SK-N-DZ (cell line): ENCODE measurements around the gene NCKAP5.

ENCODE experiments used
- DNase-seq: peaks from one replicate; pipeline ENCODE4 v3.0.0-alpha.2; 2015; ENCODE audit warnings: low spot score

The NCKAP5 gene

DNA sequence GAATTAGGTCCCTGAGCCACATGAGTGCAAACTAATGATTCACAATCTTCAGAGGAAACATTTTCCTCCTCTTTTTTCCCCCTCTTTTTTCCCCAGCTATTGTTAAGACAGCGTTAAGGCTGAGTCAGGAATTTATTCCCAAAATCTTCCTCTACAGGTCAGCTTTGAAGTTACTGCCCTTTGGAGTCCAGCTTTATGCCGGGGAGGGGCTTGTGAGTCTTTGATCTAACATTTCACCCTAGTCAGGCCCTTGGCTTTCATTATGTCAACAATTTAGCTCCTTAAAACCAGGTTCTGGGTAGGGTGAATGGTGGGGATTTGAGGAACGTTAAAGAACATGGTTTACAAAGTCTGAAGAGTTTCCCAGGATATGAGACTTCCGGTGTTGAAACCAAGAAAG, 807.3 kb downstream of the NCKAP5 start:
- no peak for DNase-seq

DNA sequence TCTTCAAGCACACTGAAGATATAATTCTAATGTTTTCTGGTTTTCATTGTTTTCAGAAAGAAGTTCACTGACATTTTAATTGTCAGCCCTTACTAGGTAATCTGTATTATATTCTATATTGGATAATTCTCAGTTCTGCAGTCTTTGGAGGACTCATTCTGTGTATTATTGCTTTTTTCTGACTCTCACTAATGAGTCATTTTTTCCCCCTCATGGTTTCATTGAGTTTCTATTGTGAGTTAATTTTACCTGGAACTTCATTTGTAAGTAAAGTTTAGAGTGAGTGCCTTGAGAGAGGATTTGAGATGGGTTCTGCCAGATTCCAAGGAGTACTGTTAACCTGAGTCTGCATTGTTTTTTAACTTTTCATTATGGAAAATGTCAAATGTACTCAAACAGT, 807.9 kb downstream of the NCKAP5 start:
- DNase-seq = no peak

- DNase-seq = no peak
Measured at GRCh38 chr2:132758995-132759394, 809.3 kb downstream of the NCKAP5 start.

- DNase-seq = no peak
Measured at GRCh38 chr2:132757676-132758075, 810.6 kb downstream of the NCKAP5 start.

DNA sequence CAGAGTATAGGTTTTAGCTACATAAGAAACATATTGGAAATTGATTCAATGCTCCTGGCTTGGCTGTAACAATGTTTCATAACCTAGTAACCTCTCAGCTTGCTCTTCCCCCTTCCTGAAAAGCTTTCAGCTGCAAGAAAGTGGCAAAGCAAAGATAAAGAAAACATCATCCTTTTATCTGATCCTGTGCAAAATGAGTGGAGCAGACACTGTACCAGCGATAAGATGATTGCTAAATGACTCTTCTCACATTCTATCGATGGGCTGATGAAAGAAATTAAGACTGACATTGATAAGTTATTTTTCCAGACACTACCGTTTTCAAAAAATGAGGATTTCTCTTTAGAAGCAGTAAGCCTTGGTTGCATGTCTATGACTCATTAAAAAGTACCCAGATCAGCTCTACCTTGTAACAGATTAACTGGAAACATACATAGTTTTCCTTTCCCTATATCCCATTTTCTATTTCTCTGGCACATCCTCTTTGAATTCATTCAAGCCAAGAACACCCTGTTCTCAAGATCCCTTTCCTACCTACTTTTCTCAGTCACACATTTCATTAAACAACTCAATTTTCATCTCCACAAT, 811.2 kb downstream of the NCKAP5 start:
- peak; percentile 5 for DNase-seq

DNA sequence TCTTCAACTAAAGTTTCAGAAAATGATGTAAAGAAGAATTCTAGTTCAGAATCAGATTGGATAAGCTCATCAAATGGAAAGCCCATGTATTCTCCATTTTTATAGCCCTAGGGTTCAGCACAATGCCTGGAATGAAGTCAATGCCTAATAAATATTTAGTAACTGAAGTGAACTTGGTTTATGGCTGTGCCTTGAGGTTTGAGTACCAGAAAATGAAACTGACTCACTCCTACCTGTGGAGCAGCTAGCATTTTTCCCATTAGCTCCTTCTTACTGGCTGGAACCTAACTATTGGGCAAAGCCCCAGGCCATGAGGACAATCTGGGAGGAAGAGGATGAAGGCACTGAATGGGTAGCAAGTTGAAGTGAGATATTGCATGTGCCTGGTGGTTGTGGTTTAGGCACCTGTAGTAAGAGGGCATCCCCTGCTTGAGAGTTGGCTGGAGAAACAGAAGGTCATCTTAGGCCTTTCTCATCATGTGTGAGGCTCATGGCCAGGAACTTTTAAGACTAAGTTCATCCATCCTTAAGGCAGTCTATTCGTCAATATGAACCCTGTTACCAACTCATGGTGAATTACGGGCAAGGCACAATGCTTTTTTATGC, 813.3 kb downstream of the NCKAP5 start:
- DNase-seq = no peak

- DNase-seq = no peak
Measured at GRCh38 chr2:132754392-132754791, 813.9 kb downstream of the NCKAP5 start.

DNA sequence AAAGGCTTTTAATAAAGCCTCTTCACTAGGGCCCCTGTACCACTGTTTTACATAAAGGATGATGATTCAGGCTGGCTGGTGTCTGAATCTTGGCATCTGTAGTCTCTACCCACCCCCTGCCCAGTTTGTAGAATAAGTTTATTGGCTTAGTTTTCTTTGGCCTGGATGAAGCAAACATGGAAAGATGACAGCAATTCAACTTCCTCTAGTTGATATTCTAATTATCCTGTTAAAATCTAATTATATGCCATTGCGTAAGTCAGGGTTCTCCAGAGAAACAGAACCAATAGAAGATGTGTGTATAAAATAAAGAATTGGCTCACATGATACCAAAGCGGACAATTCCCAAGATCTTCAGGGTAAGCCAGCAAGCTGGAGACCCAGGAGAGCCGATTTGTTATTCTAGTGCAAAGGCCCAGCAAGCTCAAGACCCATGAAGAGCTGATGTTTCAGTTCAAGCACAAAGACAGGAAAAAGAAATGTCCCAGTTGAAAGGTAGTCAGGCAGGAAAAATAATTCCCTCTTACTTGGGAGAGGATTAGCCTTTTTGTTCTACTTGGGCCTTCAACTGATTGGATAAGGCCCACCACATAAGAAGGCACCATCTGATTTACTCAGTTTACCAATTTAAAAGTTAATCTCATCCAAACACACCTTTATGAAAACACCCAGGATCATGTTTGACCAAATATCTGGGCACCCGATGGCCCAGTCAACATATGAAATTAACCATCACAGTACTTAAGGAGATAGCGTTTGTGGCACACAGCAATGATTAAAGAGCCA, 815.6 kb downstream of the NCKAP5 start:
- DNase-seq = no peak

DNA sequence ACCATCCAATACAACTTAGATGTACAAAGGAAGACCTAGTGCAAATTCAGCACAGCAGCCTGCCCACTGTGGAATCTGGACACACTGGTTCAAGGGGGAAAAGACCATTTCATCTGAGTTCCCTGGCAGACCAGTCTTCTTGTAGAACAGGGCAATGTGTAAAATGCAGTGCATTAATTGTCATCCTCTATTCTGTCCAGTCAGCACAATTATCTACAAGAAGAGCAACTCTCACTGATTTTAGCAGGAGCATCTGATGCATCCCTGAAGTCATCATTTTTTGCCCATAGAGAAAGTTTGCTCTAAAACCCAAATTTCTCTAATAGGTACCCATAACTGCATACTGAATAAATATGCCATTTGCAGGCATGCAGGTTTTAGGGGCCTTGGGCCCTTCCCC, 816.4 kb downstream of the NCKAP5 start:
- no peak for DNase-seq

GRCh38 chr2:132750606-132751005, 817.7 kb downstream of the NCKAP5 start:
- DNase-seq = no peak

DNA sequence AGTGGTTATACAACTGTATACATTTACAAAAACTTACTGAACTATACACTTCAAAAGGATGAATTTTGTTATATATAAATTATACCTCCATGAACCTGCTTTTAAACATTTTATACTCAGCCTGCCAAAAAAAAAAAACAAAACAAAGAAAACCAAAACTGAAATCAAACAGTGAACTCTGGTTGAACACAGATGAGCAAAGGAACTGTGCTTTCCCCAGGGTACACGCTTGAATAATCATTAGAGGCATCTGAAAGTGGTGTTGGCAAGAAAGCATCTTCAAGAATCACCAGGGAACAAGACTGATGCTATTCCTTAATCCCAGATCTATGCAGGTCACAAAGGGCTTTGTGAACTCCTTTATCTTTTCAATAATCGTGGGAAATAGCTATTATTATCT, 821.2 kb downstream of the NCKAP5 start:
- DNase-seq = no peak

GRCh38 chr2:132741754-132742153, 826.5 kb downstream of the NCKAP5 start:
- DNase-seq = no peak

DNA sequence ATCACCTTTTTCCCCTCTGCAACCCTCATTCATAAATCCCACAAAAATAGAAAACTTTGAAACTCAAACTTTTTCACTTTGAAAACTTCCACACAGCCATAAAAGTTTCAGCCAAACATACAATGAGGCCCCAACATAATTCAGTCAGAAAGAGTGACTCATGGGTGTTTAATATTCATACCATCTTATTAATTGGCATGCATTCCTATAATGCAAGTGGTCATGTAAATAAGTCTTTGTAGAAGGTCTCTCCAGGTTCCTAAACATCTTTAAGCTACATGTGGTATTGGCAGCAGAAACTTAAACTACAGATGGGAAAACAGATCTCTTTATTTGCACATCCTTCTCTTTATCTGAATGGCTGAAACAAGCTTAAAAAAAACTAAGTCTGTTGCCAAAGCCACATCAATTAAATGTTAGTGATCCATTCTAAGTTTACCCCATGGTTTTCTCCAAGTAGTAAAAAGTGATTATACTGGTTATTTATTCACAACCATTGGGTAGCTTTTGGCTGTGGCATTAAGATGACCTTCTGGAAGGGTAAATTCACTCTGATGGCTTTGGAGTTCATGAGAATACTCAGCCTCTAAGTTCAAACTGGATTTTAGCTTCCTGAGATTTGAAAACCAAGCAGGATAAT, 828.1 kb downstream of the NCKAP5 start:
- DNase-seq = no peak

DNA sequence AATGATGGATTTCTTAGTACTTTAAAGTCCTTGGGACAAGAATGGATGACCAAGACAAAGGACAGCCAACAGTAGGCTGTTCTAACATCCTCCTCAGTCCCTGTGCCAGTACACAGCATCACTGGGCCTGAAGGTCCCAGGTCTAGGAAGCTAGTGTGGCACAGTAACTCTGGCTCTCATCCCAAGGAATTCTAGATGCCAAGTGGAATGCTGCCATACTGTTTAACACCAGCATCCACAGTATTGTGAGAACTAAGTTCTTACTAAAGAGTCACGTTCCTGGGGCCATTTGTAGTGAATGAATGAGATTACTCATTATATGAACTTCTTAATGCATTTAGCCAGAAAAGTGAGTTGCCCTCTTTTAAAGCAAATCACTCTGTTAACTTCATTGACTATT, 830.0 kb downstream of the NCKAP5 start:
- no peak for DNase-seq

DNA sequence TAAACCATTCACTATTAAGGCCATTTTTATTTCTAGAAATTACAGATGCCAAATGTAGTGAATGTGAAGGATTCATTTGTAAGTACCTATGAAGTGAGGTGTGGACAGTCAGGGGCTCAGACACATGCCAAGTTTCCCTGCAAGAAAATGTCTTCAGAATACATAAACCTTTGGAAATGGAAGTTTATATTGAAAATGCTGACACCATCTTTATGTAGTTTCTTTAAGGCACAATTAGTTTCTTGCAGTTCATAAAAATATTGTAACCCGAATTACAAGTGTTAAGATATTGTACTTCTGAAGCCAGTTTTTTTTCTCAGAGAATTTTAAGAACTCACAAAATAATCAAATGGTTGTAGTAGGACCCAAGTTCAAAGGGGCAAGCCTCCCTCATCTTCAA, 832.2 kb downstream of the NCKAP5 start:
- DNase-seq = no peak

DNA sequence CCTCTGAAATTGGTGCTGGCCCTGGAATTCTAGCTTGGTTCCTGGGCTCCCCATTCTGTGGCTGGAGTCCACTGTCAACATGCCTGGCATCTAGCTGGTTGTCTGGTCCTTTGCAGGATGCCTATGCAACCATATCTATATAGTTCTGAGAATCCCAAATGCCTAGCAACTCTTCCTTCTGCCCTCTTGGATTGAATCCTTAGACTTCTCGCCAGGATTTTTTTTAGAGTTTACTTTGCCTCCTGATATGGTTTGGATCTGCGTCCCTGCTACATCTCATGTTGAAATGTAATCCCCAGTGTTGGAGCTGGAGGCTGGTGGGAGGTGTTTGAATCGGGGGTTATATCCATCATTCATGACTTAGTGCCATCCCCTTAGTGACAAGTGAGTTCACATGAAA, 833.3 kb downstream of the NCKAP5 start:
- DNase-seq = no peak

DNA sequence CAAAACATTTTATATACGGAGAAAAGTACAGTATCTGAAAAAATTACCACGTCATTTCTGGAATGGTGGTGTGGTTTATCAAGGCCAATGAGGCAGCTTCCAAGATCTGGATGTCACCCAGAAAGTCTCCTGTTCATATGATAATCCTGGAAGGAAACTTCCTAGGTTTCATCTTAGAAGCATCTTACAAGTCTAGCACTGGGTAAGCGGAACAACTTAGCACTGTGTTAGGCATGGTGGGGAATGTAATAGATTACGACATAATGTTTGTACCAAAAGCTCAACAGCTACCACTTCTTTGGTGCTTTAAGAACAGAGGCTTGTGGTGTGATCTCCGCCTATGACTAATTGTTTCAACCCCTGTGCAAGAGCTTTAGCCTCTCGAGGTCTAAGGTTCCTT, 835.2 kb downstream of the NCKAP5 start:
- no peak for DNase-seq

DNA sequence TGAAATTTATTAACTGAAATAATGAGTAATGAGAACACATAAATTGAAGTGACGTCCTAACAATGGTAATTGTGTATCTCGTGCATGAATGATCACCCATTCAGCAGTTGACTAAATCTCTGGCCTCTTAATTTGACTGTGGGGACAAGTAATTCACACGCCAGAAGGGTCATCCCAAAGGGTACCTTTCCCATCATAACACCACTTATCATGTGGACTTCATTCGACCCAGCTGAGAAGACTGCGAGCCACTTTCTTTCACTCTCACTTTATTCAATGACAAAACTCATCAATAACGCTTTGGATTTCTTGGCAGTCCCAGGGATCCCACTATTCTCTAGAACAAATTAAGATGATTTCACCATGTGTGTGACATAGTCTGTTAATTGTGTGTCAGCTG, 835.6 kb downstream of the NCKAP5 start:
- no peak for DNase-seq

DNA sequence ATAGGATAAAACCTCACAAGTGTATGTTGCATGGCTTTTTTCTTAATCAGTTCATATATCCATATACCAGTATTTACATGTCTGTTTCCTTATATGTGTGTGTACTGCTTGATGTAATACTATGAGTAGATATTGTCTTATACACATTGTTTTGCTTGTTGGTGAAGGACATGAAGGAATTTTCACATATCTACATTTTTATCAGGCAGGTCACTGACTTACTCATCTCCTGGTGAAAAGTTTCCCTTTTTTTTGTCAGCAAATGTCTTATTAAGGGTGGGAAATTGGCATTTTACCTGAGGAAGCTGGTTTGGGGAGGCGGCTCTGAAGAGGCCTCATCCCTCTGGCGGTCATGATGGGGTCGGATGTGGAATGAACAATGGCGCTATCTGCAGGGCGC, 836.8 kb downstream of the NCKAP5 start:
- DNase-seq = no peak

GRCh38 chr2:132730611-132731010, 837.7 kb downstream of the NCKAP5 start:
- no peak for DNase-seq

DNA sequence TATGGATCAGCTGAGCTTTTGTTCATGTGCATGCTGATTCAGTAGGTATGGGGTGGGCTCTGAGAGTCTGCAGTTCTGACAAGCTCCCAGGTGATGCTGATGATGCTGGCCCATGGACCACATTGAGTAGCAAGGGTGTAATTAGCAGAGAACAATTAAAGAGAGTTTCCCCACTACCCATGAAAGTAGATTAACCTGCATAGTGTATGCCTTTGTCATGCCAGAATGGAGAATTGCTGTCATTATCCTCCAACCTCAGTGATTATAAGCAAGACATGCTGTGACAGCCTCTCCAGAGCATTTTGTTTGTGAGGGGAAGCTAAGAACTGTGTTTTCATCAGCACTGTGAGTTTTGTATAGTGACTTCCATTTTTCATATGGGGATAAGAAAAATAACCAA, 838.7 kb downstream of the NCKAP5 start:
- DNase-seq = no peak

DNA sequence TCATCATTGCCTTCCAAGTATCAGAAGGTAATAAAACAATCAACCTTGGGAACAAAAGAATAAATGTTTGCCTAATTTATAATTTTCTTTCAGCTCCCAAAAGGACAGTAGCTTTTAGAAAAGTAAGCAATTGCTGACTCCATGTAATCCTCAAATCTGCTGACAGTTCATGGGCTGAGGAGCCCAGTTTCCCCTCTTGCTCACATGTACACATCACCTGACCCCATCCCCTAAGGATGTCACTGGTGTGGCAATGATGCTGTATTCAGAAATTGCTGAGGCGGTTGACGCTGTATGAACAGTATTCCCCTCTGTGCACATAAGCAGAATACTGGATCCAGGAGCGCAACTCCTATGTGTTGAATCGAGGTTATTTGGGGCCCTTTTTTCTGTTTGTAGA, 842.1 kb downstream of the NCKAP5 start:
- DNase-seq = no peak

DNA sequence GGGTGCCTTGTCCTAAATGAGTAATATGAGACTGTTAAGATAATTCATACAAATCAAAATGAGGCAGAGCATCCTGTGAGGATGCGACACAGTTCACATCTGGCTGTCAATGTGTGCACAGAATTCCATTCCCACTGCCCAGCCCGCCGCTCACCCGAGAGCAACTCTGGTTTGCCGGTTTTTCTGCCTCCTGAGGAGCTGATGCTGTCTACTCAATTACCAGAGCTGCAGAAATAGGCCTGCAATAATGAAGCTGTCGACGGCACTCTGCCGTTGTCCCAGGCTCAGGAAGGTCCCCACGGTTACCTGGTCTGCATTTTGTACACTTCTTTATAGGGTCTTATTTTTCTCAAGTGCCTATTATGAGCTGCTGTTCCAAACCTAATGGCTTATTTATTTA, 842.5 kb downstream of the NCKAP5 start:
- no peak for DNase-seq
